C4-2B (cell line): Measurements from ENCODE around the gene RPP30.

Experiments
- H3K27ac ChIP-seq: fragments of 450-650 bp; 2 replicates; pipeline ENCODE4 v1.5.1; 2017
- ZFX ChIP-seq: fragments of 450-650 bp; IDR thresholded peaks from 2 replicates; pipeline ENCODE4 v1.6.1; 2017
- TF ChIP-seq, protein P1 (sequence below): fragments of 450-650 bp; conservative IDR thresholded peaks from 2 replicates; pipeline ENCODE4 v1.5.1; 2017; ENCODE audit warnings: mild to moderate bottlenecking

The RPP30 gene

DNA sequence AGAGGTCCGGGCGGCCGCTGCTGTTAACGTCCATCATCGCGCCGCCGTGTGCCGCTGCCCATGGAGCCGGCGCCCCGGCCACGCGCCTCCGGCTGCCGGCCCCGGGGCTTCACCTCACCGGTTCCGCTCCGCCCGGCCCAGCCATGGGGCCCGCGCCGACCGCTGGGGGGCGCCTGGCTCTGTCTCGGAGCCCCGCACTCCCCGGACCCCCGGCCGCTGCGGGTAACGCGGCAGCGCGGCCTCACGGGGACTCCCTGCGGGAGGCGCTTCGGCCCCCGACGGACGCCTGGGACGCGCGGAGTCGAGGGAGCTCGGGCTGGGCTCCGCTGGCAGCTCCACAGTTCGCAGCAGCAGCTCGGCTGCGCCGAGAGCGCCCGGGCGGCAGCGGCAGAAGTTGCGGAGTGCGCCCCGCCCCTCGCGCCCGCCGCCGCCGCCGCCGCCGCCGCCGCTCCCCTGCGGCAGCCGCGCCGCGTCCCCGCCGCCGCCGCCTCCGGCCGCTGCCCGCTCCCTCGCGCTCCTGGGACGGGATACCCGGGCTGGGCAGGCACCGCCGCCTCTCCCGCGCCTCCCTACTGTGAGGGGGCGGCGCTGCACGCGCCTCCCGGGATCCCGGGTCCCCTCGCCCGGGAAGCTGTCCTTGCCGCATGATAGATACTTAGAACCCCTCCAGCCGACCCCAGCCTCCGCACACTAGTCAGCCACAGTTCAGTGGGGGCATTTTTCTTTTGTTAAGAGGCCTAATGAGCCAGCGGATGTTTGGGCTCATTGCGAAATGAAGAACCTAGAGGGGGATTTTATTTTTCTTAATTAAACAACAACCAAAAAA, 13.9 kb upstream of the RPP30 start, which contains the start of gene HTR7:
TSS of gene HTR7 (minus strand) at position 405 of the 826 bp plus-strand sequence. CDS start at position 37, 368 bp downstream.
- TF ChIP-seq, protein P1, sequence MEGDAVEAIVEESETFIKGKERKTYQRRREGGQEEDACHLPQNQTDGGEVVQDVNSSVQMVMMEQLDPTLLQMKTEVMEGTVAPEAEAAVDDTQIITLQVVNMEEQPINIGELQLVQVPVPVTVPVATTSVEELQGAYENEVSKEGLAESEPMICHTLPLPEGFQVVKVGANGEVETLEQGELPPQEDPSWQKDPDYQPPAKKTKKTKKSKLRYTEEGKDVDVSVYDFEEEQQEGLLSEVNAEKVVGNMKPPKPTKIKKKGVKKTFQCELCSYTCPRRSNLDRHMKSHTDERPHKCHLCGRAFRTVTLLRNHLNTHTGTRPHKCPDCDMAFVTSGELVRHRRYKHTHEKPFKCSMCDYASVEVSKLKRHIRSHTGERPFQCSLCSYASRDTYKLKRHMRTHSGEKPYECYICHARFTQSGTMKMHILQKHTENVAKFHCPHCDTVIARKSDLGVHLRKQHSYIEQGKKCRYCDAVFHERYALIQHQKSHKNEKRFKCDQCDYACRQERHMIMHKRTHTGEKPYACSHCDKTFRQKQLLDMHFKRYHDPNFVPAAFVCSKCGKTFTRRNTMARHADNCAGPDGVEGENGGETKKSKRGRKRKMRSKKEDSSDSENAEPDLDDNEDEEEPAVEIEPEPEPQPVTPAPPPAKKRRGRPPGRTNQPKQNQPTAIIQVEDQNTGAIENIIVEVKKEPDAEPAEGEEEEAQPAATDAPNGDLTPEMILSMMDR, result peak; percentile 86
- no peak for TF ChIP-seq ZFX
- no peak within 1 kb of the TSS for H3K27ac ChIP-seq

DNA sequence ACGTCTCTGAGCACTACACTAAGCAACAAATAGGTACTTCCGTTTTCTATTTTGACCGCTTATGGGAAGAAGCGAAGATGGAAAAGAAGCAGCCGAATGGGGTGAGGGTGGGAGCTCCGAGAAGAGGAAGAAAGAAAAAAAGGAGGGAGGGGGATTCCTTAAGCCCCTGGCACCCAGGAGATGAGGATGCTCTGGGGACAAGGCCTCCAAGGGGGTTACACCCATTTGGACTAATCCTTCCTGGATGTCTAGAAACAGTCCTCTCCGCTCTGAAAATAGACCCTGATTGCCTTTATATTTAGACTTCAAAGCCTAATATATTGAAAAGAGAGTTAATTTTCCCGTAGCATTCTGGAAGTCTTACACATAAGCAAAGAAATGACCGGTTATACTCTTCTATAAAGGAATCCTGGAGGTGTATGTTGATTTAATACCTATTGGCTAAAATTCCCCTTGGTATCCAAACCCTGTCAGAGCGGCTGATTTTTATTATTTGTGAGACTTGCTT, 13.3 kb upstream of the RPP30 start:
- TF ChIP-seq, protein P1, result no peak
- TF ChIP-seq ZFX, result no peak
- H3K27ac ChIP-seq, result no peak overlapping the region

DNA sequence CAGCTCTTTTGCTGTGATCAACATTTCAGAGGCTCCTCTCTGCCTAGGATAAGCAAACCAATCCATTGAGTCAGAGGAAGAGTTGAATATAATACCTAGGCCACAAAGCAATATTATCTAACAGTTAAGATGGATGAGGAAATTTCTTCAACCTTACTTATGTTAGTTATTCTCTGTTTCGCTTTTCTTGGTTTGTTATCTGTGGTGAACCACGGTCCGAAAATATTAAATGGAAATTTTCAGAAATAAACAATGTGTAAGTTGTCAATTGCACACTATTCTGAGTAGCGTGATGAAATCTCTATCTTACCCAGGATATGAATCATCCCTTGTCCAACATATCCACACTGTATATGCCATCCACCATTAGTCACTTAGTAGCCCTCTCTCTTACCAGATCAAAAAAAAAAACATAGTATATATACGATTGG, 12.4 kb upstream of the RPP30 start:
- H3K27ac ChIP-seq, result no peak overlapping the region
- TF ChIP-seq, protein P1, result no peak
- TF ChIP-seq ZFX, result no peak

DNA sequence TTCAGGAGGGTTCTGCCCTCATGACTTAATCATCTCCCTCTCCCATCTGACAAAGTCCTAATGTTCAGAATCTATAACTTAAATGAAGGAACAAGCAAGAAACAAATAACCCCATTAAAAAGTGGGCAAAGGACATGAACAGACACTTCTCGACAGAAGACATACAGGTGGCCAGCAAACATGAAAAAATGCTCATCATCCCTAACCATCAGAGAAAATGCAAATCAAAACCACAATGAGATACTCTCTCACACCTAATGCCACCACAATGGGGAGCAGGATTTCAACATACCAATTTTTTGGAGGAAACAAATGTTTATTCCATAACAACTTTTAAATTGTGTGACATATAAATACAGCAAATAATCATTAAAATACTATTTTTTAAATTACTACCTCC, 11.0 kb upstream of the RPP30 start:
- TF ChIP-seq ZFX, result no peak
- TF ChIP-seq, protein P1, result no peak
- no peak overlapping the region for H3K27ac ChIP-seq

DNA sequence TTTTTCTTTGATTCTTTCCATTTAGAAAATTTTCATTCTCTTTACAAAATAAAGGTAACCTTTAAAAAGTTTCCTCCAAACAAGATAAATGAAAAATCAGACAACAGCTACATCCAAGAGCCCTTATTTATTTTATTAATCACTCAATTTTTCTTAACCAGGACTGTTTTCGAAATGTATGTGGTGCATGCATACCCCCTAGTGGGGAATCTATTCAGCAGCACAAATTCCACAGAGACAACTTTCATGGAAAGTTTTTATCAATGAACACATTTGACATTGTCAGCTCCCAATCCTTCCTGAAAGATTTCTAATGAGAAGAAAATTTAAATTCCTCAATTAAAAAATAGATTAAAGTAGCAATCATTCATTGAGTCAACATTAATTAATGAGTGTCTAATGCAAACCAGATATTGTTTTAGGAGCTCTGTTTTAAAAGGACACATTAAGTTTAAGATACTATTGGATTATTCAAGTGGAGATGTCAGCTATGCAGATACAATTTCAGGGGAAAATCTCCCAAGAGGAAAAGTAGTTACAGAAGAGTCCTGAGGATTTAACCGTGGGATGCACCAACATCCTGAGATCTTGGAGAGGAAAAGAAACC, 8.8 kb upstream of the RPP30 start:
- no peak for TF ChIP-seq ZFX
- TF ChIP-seq, protein P1, result peak; percentile 90
- H3K27ac ChIP-seq, result no peak overlapping the region

DNA sequence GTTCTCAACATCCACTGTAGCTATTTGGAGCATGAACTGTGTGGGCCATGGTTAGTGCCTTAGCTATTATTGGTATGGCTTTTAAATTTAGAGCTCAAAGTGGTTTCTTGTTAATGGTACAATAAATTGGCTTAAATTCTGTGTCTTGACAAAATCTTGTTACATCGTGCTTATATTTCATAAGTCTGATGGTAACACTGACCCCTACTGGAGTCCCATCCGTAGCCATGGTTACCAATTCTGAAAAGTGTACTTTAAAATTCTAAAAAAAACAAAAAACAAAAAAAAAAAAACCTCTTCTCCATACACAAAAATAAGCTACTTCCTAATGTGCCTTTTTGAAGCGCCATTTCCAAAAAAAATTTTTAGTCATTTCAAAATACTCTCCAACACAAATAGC, 6.4 kb upstream of the RPP30 start:
- no peak overlapping the region for H3K27ac ChIP-seq
- TF ChIP-seq ZFX, result no peak
- TF ChIP-seq, protein P1, result peak; percentile 45

DNA sequence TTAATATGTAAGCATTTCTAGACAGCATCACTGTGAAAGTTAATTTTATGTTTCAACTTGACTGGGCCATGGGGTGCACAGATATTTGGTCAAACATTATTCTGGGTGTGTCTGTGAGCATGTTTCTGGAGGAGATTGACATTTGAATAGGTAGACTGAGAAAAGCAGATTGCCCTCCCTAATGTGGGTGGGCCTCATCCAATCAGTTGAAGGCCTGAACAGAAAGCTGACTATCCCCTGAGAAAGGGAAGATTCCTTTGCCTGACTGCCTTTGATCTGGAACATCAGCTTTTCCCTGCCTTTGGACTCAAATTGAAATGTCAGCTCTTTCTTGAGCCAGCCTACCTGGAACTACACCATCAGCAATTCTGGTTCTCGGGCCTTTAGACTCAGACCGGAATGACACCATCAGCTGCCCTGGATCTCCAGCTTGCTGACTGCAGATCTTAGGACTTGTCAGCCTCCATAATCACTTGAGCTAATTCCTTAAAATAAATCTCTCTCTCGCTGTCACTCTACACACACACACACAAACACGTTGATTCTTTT, 5.7 kb upstream of the RPP30 start:
- TF ChIP-seq ZFX, result no peak
- TF ChIP-seq, protein P1, result no peak
- H3K27ac ChIP-seq, result no peak overlapping the region
